ENCODE data around the gene FAM117A. TPM values are rescaled to one million over a fixed set of nuclear protein-coding genes. Genes with fewer than 3 reads are reported as not detected.

The FAM117A gene
- total RNA-seq, 1 experiment from 2014 or later: 10.1 TPM

DNA sequence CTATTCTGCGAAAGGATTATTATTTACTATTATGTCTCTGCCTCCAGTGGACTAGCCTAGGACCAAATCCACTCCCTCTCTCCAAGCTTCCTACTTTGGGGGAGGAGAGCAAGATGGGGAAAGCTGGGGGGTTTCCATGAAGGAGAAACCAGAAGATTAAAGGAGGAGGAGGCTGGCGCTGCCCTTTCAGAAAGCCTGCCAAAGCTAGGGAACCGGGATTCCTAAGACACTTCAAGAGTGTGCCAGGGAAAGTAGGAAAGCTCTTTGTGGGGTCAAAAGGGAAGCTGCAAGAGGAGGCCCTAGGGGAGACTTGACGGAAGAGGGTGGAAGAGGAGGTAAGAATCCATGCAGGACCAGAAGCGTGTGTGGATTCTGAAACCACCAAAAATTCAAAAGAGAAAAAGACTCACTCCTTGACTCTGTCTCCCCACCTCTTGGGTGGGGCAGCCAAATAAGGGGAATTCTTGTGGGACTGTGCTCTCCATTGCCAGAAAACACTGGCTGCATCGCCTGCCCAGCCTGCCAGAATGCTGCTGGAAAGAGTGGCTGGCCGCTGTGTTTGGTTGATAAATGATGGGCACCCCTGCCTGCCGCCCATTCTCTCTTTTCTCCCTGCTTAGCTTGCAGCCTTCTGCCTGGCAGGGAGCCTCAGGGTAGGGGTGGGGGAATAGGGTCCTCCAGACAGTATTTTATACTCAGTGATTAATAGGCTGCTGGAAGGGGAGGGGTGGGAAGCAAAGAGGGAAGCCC is 12.8 kb upstream of the FAM117A start:
- CTCF ChIA-PET: no interaction called here
- POLR2A ChIA-PET (ENCODE audit: low non-redundant PET): no interaction called here

DNA sequence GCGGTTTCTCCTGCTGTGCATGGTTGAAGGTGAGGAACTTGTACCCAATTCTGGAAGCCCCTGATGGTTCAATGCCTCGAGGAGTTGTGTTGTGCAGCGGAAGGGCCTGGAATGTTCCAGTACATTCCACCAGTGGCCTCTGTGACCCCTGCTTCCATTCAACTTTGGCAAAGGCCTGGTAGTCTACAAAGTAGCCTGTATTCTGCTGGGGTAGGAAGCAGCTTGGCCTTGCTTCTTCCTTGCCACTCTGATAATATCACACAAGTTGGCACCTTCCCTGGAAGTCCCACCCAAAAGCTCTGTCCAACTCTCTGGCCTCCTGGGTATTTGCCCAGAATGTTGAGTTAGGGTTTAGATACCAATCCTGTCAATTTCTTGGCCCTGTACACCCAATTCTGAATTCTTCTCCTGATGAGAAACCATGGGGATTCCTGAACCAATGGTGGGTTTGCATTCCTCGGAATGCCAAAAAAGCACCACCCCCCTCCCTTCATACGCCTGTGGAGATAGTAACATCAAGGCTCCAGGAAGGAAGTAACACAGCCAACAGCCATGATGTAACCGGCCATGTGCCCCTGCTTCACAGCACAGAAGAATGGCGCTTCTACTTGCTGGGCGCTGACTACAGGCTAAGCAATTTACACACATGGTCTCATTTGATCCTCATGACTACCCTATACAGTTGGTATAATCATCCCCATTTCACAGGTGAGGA is 11.8 kb upstream of the FAM117A start:
- Histone ChIP-seq H3K4me1 (ENCODE audit: insufficient read depth, low read length, poor library complexity, severe bottlenecking) (no peaks in the 10 kb centered on the region), H3K4me3 (ENCODE audit: low read depth, low read length, poor library complexity, severe bottlenecking) (no peak overlapping the region), H3K27me3 (replicated peaks; ENCODE audit: insufficient read depth, low read depth, low read length, poor library complexity) (no peaks in the 10 kb centered on the region), H3K27ac (ENCODE audit: low read depth, low read length, poor library complexity, severe bottlenecking) (no peak overlapping the region), H3K9me3 (ENCODE audit: low read depth, low read length, poor library complexity, severe bottlenecking) (no peaks in the 10 kb centered on the region), H3K36me3 (ENCODE audit: insufficient read depth, low read length, poor library complexity, severe bottlenecking) (no peaks in the 10 kb centered on the region)
- CTCF ChIA-PET: no interaction called here
- intact Hi-C loops (cut with micrococcal nuclease; ENCODE audit: unreplicated experiment): no loop called here
- DNase-seq (ENCODE audit: low spot score): no peak
- BruUV-seq (replicated peaks): no TSS peak
- TF ChIP-seq, protein P1, sequence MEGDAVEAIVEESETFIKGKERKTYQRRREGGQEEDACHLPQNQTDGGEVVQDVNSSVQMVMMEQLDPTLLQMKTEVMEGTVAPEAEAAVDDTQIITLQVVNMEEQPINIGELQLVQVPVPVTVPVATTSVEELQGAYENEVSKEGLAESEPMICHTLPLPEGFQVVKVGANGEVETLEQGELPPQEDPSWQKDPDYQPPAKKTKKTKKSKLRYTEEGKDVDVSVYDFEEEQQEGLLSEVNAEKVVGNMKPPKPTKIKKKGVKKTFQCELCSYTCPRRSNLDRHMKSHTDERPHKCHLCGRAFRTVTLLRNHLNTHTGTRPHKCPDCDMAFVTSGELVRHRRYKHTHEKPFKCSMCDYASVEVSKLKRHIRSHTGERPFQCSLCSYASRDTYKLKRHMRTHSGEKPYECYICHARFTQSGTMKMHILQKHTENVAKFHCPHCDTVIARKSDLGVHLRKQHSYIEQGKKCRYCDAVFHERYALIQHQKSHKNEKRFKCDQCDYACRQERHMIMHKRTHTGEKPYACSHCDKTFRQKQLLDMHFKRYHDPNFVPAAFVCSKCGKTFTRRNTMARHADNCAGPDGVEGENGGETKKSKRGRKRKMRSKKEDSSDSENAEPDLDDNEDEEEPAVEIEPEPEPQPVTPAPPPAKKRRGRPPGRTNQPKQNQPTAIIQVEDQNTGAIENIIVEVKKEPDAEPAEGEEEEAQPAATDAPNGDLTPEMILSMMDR (conservative IDR thresholded peaks at IDR 0.05; ENCODE audit: low read depth, low read length): no peak
- no peak for TF ChIP-seq EZH2 (IDR thresholded peaks at IDR 0.05; ENCODE audit: borderline replicate concordance, low read depth, low read length, poor library complexity, severe bottlenecking)
- POLR2A ChIA-PET (ENCODE audit: low non-redundant PET): no interaction called here

More for the DNA sequence above, 12.8 kb upstream of the FAM117A start:
- H3K9me3 ChIP-seq (ENCODE audit: low read depth, low read length, poor library complexity, severe bottlenecking): no peaks in the 10 kb centered on the region
- no TSS peak for BruUV-seq (replicated peaks)
- TF ChIP-seq, protein P1 (conservative IDR thresholded peaks at IDR 0.05; ENCODE audit: low read depth, low read length): no peak
- TF ChIP-seq EZH2 (IDR thresholded peaks at IDR 0.05; ENCODE audit: borderline replicate concordance, low read depth, low read length, poor library complexity, severe bottlenecking): no peak
- no peak overlapping the region for H3K27ac ChIP-seq (ENCODE audit: low read depth, low read length, poor library complexity, severe bottlenecking)
- no peaks in the 10 kb centered on the region for H3K27me3 ChIP-seq (replicated peaks; ENCODE audit: insufficient read depth, low read depth, low read length, poor library complexity)
- no peak overlapping the region for H3K4me3 ChIP-seq (ENCODE audit: low read depth, low read length, poor library complexity, severe bottlenecking)
- no peak for DNase-seq (ENCODE audit: low spot score)
- H3K36me3 ChIP-seq (ENCODE audit: insufficient read depth, low read length, poor library complexity, severe bottlenecking): no peaks in the 10 kb centered on the region
- intact Hi-C loops (cut with micrococcal nuclease; ENCODE audit: unreplicated experiment): no loop called here
- H3K4me1 ChIP-seq (ENCODE audit: insufficient read depth, low read length, poor library complexity, severe bottlenecking): no peaks in the 10 kb centered on the region

DNA sequence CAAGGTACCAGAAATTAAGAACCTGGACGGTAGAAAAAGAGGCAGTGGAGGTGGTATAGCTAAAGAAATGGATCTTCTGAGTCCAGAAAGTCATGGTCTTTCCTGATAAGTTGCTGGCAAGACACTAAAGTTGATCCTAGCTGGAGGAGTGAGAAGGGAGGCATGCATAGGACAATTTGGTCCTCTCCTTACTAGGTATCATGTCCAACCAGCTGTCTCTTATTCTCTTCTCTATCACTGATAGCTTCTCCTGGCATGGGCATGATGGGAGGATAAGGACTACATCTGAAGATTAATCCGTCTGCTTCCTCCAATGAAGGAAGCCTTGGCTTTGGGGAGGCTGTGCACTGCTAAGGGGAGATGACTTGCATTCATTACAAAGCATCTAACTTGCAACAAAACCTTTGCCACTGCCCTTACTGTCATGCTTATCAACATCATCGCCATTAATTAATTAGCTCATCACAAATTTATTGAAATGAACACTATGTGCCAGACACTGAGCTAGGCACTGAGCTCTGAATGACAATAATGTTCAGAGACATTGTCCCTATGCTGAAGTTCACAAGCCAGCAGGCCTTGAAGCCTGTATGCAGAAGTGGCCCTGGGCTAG is 3.1 kb upstream of the FAM117A start:
- Histone ChIP-seq H3K4me3 (ENCODE audit: low read depth, low read length, poor library complexity, severe bottlenecking) (no peak overlapping the region), H3K4me1 (ENCODE audit: insufficient read depth, low read length, poor library complexity, severe bottlenecking) (peaks cover 15% of the 10 kb centered on the region), H3K36me3 (ENCODE audit: insufficient read depth, low read length, poor library complexity, severe bottlenecking) (no peaks in the 10 kb centered on the region), H3K27me3 (replicated peaks; ENCODE audit: insufficient read depth, low read depth, low read length, poor library complexity) (peaks cover 9% of the 10 kb centered on the region), H3K27ac (ENCODE audit: low read depth, low read length, poor library complexity, severe bottlenecking) (no peak overlapping the region), H3K9me3 (ENCODE audit: low read depth, low read length, poor library complexity, severe bottlenecking) (no peaks in the 10 kb centered on the region)
- no TSS peak for BruUV-seq (replicated peaks)
- POLR2A ChIA-PET (ENCODE audit: low non-redundant PET): no interaction called here
- TF ChIP-seq, protein P1 (conservative IDR thresholded peaks at IDR 0.05; ENCODE audit: low read depth, low read length): no peak
- TF ChIP-seq EZH2 (IDR thresholded peaks at IDR 0.05; ENCODE audit: borderline replicate concordance, low read depth, low read length, poor library complexity, severe bottlenecking): no peak
- DNase-seq (ENCODE audit: low spot score): no peak
- CTCF ChIA-PET: interaction anchor here (0.6 kb wide), 1 partner anchor 90 kb away, joined by 5 read pairs; no protein-coding TSS in a partner anchor
- intact Hi-C loops (cut with micrococcal nuclease; ENCODE audit: unreplicated experiment): no loop called here
